GM23248 (cell line): ENCODE data around the gene NXT1. TPM values are rescaled to one million over a fixed set of nuclear protein-coding genes. Genes with fewer than 3 reads are reported as not detected.

Experiments used
- DNase-seq: peaks from one replicate; pipeline ENCODE4 v3.0.0-alpha.2; 2015
- H2AFZ ChIP-seq: fragments of 200-600 bp; sonication (generic); 2 replicates; pipeline ENCODE4 v1.6.1; 2016; ENCODE audit warnings: antibody characterized with exemption
- H3F3A ChIP-seq: fragments of 200-600 bp; sonication (generic); 2 replicates; pipeline ENCODE4 v1.6.1; 2016; ENCODE audit warnings: mild to moderate bottlenecking, antibody characterized with exemption, mixed run types; ENCODE audit not compliant: insufficient read depth
- H3K27ac ChIP-seq: fragments of 200-600 bp; sonication (generic); 2 replicates; pipeline ENCODE4 v1.5.1; 2016; ENCODE audit warnings: mild to moderate bottlenecking
- H3K27me3 ChIP-seq: fragments of 200-600 bp; sonication (generic); replicated peaks from 2 replicates; pipeline ENCODE4 v1.6.1; 2016; ENCODE audit warnings: mild to moderate bottlenecking; ENCODE audit not compliant: insufficient read depth
- H3K36me3 ChIP-seq: fragments of 200-600 bp; sonication (generic); 2 replicates; pipeline ENCODE4 v1.6.1; 2016; ENCODE audit warnings: low read depth, mild to moderate bottlenecking
- H3K4me1 ChIP-seq: fragments of 200-600 bp; sonication (generic); 2 replicates; pipeline ENCODE4 v1.6.1; 2016; ENCODE audit warnings: mild to moderate bottlenecking; ENCODE audit not compliant: insufficient read depth
- H3K4me2 ChIP-seq: fragments of 200-600 bp; sonication (generic); one replicate; pipeline ENCODE4 v1.6.1; 2016; ENCODE audit warnings: mild to moderate bottlenecking; ENCODE audit not compliant: unreplicated experiment
- H3K4me3 ChIP-seq: fragments of 200-600 bp; sonication (generic); 2 replicates; pipeline ENCODE4 v1.5.1; 2016; ENCODE audit warnings: mild to moderate bottlenecking
- H3K79me2 ChIP-seq: fragments of 200-600 bp; sonication (generic); 2 replicates; pipeline ENCODE4 v1.6.1; 2016; ENCODE audit warnings: mild to moderate bottlenecking; ENCODE audit not compliant: insufficient read depth
- H3K9ac ChIP-seq: fragments of 200-600 bp; sonication (generic); 2 replicates; pipeline ENCODE4 v1.6.1; 2016; ENCODE audit warnings: mild to moderate bottlenecking
- H3K9me2 ChIP-seq: fragments of 200-600 bp; sonication (generic); 2 replicates; pipeline ENCODE4 v1.6.1; 2016; ENCODE audit warnings: mixed run types, mild to moderate bottlenecking, moderate library complexity; ENCODE audit not compliant: insufficient read depth
- H3K9me3 ChIP-seq: fragments of 200-600 bp; sonication (generic); one replicate; pipeline ENCODE4 v1.6.1; 2017; ENCODE audit warnings: low read depth
- H4K20me1 ChIP-seq: fragments of 200-600 bp; sonication (generic); 2 replicates; pipeline ENCODE4 v1.6.0; 2016; ENCODE audit not compliant: insufficient read depth
- EZH2 ChIP-seq: fragments of 200-600 bp; sonication (generic); IDR thresholded peaks from 2 replicates; pipeline ENCODE4 v1.6.1; 2018; ENCODE audit warnings: antibody characterized with exemption, mild to moderate bottlenecking; ENCODE audit not compliant: insufficient read depth, poor library complexity, severe bottlenecking
- EZH2phosphoT487 ChIP-seq: fragments of 200-600 bp; sonication (generic); IDR thresholded peaks from 2 replicates; pipeline ENCODE4 v1.6.1; 2018; ENCODE audit warnings: antibody characterized with exemption, moderate library complexity, mild to moderate bottlenecking, low read depth; ENCODE audit not compliant: insufficient read depth
- WGBS, 2 experiments: methylation state at CpG; one replicate each; pipeline ENCODE4 v1.1.6; 2015 to 2017; ENCODE audit warnings: low lambda C conversion rate in 2 of 2, low coverage in 1 of 2; ENCODE audit errors: missing lambda C conversion rate in 2 of 2; 5-methylcytosine and 5-hydroxymethylcytosine counted together
- in situ Hi-C: fragments of 300-500 bp; cut with MboI; formaldehyde crosslinking; loops from 2 replicates; pipeline ENCODE4 v1.15.0; 2020
- polyA plus RNA-seq: library from polyadenylated mRNA; unstranded; fragments of >200 nt; fragmentation: Nextera tagmentation; extraction: Ambion mirVana; gene quantifications from 2 replicates; pipeline ENCODE4 v1.2.1, GENCODE V29; 2016
- total RNA-seq: library from RNA; depleted of rRNA; stranded (reverse); fragments of >200 nt; shearing (Covaris generic); gene quantifications from 2 replicates; pipeline ENCODE4 v1.2.3, GENCODE V29; 2014

The NXT1 gene
- total and polyA plus RNA-seq, 2 experiments from 2014 or later, result 29.8 to 31.5 TPM

GRCh38 chr20:23391707-23392310, 41.2 kb downstream of the NXT1 start:
- Histone ChIP-seq H3K9ac (no peak overlapping the region), H3K4me3 (no peak overlapping the region), H3K9me2 (no peaks in the 10 kb centered on the region), H2AFZ (no peak overlapping the region), H3K27ac (no peak overlapping the region), H3K4me1 (no peaks in the 10 kb centered on the region), H3K36me3 (no peaks in the 10 kb centered on the region), H3F3A (no peaks in the 10 kb centered on the region), H3K4me2 (no peak overlapping the region), H3K27me3 (no peaks in the 10 kb centered on the region), H3K9me3 (no peaks in the 10 kb centered on the region), H4K20me1 (no peaks in the 10 kb centered on the region), H3K79me2 (peaks cover 45% of the 10 kb centered on the region)
- no peak for DNase-seq
- no peak for TF ChIP-seq EZH2phosphoT487
- no peak for TF ChIP-seq EZH2
- in situ Hi-C loops, result no loop called here
- 92 to 96% methylated on average over 4 of the region's 4 CpGs for WGBS, 2 experiments

GRCh38 chr20:23393996-23394775, 43.6 kb downstream of the NXT1 start:
- H4K20me1 ChIP-seq, result no peaks in the 10 kb centered on the region
- H3F3A ChIP-seq, result peaks cover 6% of the 10 kb centered on the region; the same call in 1 of the 2 replicates
- WGBS, 2 experiments, result 89 to 92% methylated on average over 4 of the region's 4 CpGs
- no peaks in the 10 kb centered on the region for H3K36me3 ChIP-seq
- in situ Hi-C loops, result no loop called here
- no peaks in the 10 kb centered on the region for H3K9me2 ChIP-seq
- no peaks in the 10 kb centered on the region for H3K9me3 ChIP-seq
- no peak overlapping the region for H3K9ac ChIP-seq
- no peak overlapping the region for H3K4me2 ChIP-seq
- peaks cover 8% of the 10 kb centered on the region for H3K4me1 ChIP-seq
- no peak for DNase-seq
- H3K4me3 ChIP-seq, result no peak overlapping the region
- H3K79me2 ChIP-seq, result peaks cover 48% of the 10 kb centered on the region
- H2AFZ ChIP-seq, result no peak overlapping the region
- TF ChIP-seq EZH2phosphoT487, result no peak
- TF ChIP-seq EZH2, result no peak
- no peaks in the 10 kb centered on the region for H3K27me3 ChIP-seq
- no peak overlapping the region for H3K27ac ChIP-seq

- Histone ChIP-seq H2AFZ (no peak overlapping the region), H3K27me3 (no peaks in the 10 kb centered on the region), H3K4me3 (no peak overlapping the region), H3K9me3 (no peaks in the 10 kb centered on the region), H3K36me3 (no peaks in the 10 kb centered on the region), H3K4me2 (no peak overlapping the region), H3K9me2 (no peaks in the 10 kb centered on the region), H3K79me2 (peaks cover 58% of the 10 kb centered on the region), H3K9ac (no peak overlapping the region), H3F3A (peaks cover 15% of the 10 kb centered on the region), H3K27ac (no peak overlapping the region), H4K20me1 (no peaks in the 10 kb centered on the region), H3K4me1 (peaks cover 10% of the 10 kb centered on the region)
- TF ChIP-seq EZH2 (no peak), EZH2phosphoT487 (no peak)
- in situ Hi-C loops, result no loop called here
- DNase-seq, result peak; percentile 7
- whole genome bisulfite sequencing, 2 experiments, result 50 to 51% methylated on average over 6 of the region's 6 CpGs
Measured at GRCh38 chr20:23396950-23397627, 46.5 kb downstream of the NXT1 start.

- TF ChIP-seq EZH2phosphoT487 (no peak), EZH2 (no peak)
- in situ Hi-C loops, result no loop called here
- Histone ChIP-seq H4K20me1 (no peaks in the 10 kb centered on the region), H3K9me2 (no peaks in the 10 kb centered on the region), H3K27ac (peak overlapping the region; percentile 30; the same call in 1 of the 2 replicates), H3K4me3 (no peak overlapping the region), H3K9ac (peak overlapping the region; percentile 20; the same call in 1 of the 2 replicates), H3K27me3 (no peaks in the 10 kb centered on the region), H2AFZ (no peak overlapping the region), H3F3A (peaks cover 15% of the 10 kb centered on the region), H3K4me2 (no peak overlapping the region), H3K4me1 (peaks cover 10% of the 10 kb centered on the region), H3K36me3 (no peaks in the 10 kb centered on the region), H3K79me2 (peaks cover 67% of the 10 kb centered on the region), H3K9me3 (no peaks in the 10 kb centered on the region)
- peak; percentile 55 for DNase-seq
- 86 to 87% methylated on average over 2 of the region's 2 CpGs for WGBS, 2 experiments
Measured at GRCh38 chr20:23397961-23398360, 47.4 kb downstream of the NXT1 start.
